K562 (cell line): ENCODE results near the gene ARID4B. TPM values are rescaled to one million over a fixed set of nuclear protein-coding genes. Genes with fewer than 3 reads are reported as not detected.

Source experiments
- DNMT1 ChIP-seq: fragments of 450-650 bp; IDR thresholded peaks from 2 replicates; pipeline ENCODE4 v1.6.1; 2016; ENCODE audit warnings: antibody characterized with exemption, mild to moderate bottlenecking
- ETV1 ChIP-seq: fragments of 450-650 bp; conservative IDR thresholded peaks from 2 replicates; pipeline ENCODE4 v1.6.1; 2016; ENCODE audit warnings: missing genetic modification characterization, control low read depth, low read depth, missing compliant biosample characterization
- HES1 ChIP-seq: fragments of 450-650 bp; IDR thresholded peaks from 2 replicates; pipeline ENCODE4 v1.6.1; 2016; ENCODE audit warnings: low read depth, mild to moderate bottlenecking, moderate library complexity
- MED1 ChIP-seq: sonication (generic); formaldehyde crosslinking; IDR thresholded peaks from 2 replicates; pipeline ENCODE4 v1.8.1; 2023; ENCODE audit warnings: missing genetic modification reagents, borderline replicate concordance
- MYNN ChIP-seq, 2 experiments: sonication (generic); formaldehyde crosslinking in 1 of 2; IDR thresholded peaks; 2 replicates each; pipeline versions ENCODE4 v1.5.0 to v1.6.1; 2016 to 2020; ENCODE audit warnings: antibody characterized with exemption in 1 of 2, missing genetic modification reagents in 1 of 2
- NR2C1 ChIP-seq, 2 experiments: fragments of 450-650 bp; IDR thresholded peaks; 2 replicates each; pipeline ENCODE4 v1.6.1; 2017; ENCODE audit warnings: mild to moderate bottlenecking in 2 of 2, antibody characterized with exemption in 1 of 2, inconsistent platforms in 1 of 2, missing compliant biosample characterization in 1 of 2, missing genetic modification characterization in 1 of 2
- NRF1 ChIP-seq, 2 experiments: fragments of 450-650 bp; IDR thresholded peaks in 1 of 2; conservative IDR thresholded peaks in 1 of 2; 2 replicates each; pipeline ENCODE4 v1.6.1; 2014; ENCODE audit warnings: mild to moderate bottlenecking in 2 of 2
- PURB ChIP-seq: sonication (generic); formaldehyde crosslinking; IDR thresholded peaks from 2 replicates; pipeline ENCODE4 v1.9.0; 2021; ENCODE audit warnings: low read depth, mild to moderate bottlenecking, missing genetic modification reagents
- ZHX1 ChIP-seq: fragments of 150-350 bp; conservative IDR thresholded peaks from 2 replicates; pipeline ENCODE4 v1.6.1; 2014; ENCODE audit warnings: low read length
- ZNF133 ChIP-seq: fragments of 250-450 bp; sonication (Bioruptor Pico); IDR thresholded peaks from 2 replicates; pipeline ENCODE4 v1.4.0; 2020; ENCODE audit warnings: mild to moderate bottlenecking
- ZNF146 ChIP-seq: IDR thresholded peaks from one replicate; pipeline ENCODE4 v1.6.1; 2018; ENCODE audit warnings: missing compliant biosample characterization; ENCODE audit not compliant: unreplicated experiment
- ZNF239 ChIP-seq: fragments of 250-450 bp; sonication (Bioruptor Pico); IDR thresholded peaks from 2 replicates; pipeline ENCODE4 v1.4.0; 2020; ENCODE audit warnings: mild to moderate bottlenecking
- ZNF583 ChIP-seq: fragments of 250-450 bp; sonication (Bioruptor Pico); IDR thresholded peaks from 2 replicates; pipeline ENCODE4 v1.4.0; 2020
- polyA plus RNA-seq, 8 experiments: library from polyadenylated mRNA; depleted of rRNA in 4 of 8; stranded (reverse) in 5 of 8; unstranded in 3 of 8; fragments of >200 nt; fragmentation: Nextera tagmentation in 2 of 8; fragmentation: Illumina TruSeq in 1 of 8; extraction: Ambion mirVana in 2 of 8; extraction: Trizol in 1 of 8; gene quantifications; 2 replicates each; pipeline versions ENCODE4 v1.2.1 to v1.2.3, GENCODE V29; 2011 to 2014; ENCODE audit warnings: inconsistent platforms in 1 of 8, missing spikeins in 1 of 8
- total RNA-seq, 7 experiments: library from RNA; depleted of rRNA in 6 of 7; stranded (reverse); fragments of >200 nt in 6 of 7; fragmentation: Illumina TruSeq in 2 of 7; extraction: Trizol in 2 of 7; gene quantifications; 2 replicates each; pipeline versions ENCODE4 v1.2.1 to v1.2.3, GENCODE V29; 2011 to 2021; ENCODE audit warnings: low replicate concordance in 1 of 7
- TF ChIP-seq, protein P1 (sequence below): fragments of 450-650 bp; IDR thresholded peaks from 2 replicates; pipeline ENCODE4 v1.6.1; 2017; ENCODE audit warnings: antibody characterized with exemption
- TF ChIP-seq, protein P2 (sequence below): fragments of 250-450 bp; sonication (Bioruptor Pico); IDR thresholded peaks from 2 replicates; pipeline ENCODE4 v1.4.0; 2020; ENCODE audit warnings: borderline replicate concordance
- TF ChIP-seq, protein P3 (sequence below): IDR thresholded peaks from 2 replicates; pipeline ENCODE4 v1.6.1; 2016; ENCODE audit warnings: missing genetic modification characterization, missing compliant biosample characterization

The ARID4B gene
- total and polyA plus RNA-seq, 9 of the 15 experiments (the other 6 are each of a cell fraction or from before 2014, with no cell fraction given) = 8.4 to 38.9 (median 18.5) TPM

GRCh38 chr1:235329139-235329902, 1.3 kb upstream of the ARID4B start (continued):
- TF ChIP-seq, protein P1, sequence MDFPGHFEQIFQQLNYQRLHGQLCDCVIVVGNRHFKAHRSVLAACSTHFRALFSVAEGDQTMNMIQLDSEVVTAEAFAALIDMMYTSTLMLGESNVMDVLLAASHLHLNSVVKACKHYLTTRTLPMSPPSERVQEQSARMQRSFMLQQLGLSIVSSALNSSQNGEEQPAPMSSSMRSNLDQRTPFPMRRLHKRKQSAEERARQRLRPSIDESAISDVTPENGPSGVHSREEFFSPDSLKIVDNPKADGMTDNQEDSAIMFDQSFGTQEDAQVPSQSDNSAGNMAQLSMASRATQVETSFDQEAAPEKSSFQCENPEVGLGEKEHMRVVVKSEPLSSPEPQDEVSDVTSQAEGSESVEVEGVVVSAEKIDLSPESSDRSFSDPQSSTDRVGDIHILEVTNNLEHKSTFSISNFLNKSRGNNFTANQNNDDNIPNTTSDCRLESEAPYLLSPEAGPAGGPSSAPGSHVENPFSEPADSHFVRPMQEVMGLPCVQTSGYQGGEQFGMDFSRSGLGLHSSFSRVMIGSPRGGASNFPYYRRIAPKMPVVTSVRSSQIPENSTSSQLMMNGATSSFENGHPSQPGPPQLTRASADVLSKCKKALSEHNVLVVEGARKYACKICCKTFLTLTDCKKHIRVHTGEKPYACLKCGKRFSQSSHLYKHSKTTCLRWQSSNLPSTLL = peak; percentile 9; the same call in 1 of the 2 replicates
- TF ChIP-seq ZNF583 (CRISPR knock-in tag) (no peak), MYNN (IDR thresholded peaks at IDR 0.05) (no peak), MYNN (CRISPR knock-in tag; IDR thresholded peaks at IDR 0.05) (no peak), NRF1 (conservative IDR thresholded peaks at IDR 0.05 in 1 of 2, IDR thresholded peaks at IDR 0.05 in 1 of 2) (peak in 1 of 2 experiments; percentile 35; a peak in 2 of 4 replicates), HES1 (no peak), MED1 (no peak), ZHX1 (no peak), ZNF239 (CRISPR knock-in tag) (no peak), ETV1 (0 out of 2 replicates have a peak, but pooled peaks have one; percentile 1), NR2C1 (IDR thresholded peaks at IDR 0.05) (no peak), NR2C1 (tag; IDR thresholded peaks at IDR 0.05) (no peak), ZNF133 (CRISPR knock-in tag) (no peak), ZNF146 (no peak), PURB (no peak), DNMT1 (no peak)
- TF ChIP-seq, protein P2, sequence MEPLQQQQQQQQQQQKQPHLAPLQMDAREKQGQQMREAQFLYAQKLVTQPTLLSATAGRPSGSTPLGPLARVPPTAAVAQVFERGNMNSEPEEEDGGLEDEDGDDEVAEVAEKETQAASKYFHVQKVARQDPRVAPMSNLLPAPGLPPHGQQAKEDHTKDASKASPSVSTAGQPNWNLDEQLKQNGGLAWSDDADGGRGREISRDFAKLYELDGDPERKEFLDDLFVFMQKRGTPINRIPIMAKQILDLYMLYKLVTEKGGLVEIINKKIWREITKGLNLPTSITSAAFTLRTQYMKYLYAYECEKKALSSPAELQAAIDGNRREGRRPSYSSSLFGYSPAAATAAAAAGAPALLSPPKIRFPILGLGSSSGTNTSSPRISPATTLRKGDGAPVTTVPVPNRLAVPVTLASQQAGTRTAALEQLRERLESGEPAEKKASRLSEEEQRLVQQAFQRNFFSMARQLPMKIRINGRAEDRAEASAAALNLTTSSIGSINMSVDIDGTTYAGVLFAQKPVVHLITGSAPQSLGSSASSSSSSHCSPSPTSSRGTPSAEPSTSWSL (CRISPR knock-in tag) = no peak
- TF ChIP-seq, protein P3, sequence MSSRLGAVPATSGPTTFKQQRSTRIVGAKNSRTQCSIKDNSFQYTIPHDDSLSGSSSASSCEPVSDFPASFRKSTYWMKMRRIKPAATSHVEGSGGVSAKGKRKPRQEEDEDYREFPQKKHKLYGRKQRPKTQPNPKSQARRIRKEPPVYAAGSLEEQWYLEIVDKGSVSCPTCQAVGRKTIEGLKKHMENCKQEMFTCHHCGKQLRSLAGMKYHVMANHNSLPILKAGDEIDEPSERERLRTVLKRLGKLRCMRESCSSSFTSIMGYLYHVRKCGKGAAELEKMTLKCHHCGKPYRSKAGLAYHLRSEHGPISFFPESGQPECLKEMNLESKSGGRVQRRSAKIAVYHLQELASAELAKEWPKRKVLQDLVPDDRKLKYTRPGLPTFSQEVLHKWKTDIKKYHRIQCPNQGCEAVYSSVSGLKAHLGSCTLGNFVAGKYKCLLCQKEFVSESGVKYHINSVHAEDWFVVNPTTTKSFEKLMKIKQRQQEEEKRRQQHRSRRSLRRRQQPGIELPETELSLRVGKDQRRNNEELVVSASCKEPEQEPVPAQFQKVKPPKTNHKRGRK (tag) = peak; percentile 48
